MM.1S (cell line): ENCODE results near the gene WASL.

Experiments used
- CTCF ChIP-seq: fragments of 300-600 bp; sonication (generic); IDR thresholded peaks from 2 replicates; pipeline ENCODE4 v1.5.1; 2016; ENCODE audit warnings: antibody characterized with exemption, low read length, mixed read lengths
- EZH2phosphoT487 ChIP-seq: fragments of 300-600 bp; sonication (generic); IDR thresholded peaks from 2 replicates; pipeline ENCODE4 v1.6.1; 2018; ENCODE audit warnings: antibody characterized with exemption, low read length

GRCh38 chr7:123645516-123645915, 103.3 kb downstream of the WASL start:
- no peak for TF ChIP-seq CTCF
- TF ChIP-seq EZH2phosphoT487 = no peak
